Stimulated activated CD8-positive, alpha-beta memory T cell treated with anti-CD3 and anti-CD28 coated beads, Interleukin-2, amount 100 ng/mL, for 48 hours (primary cell): ENCODE data around the gene CERS6.

Experiments used
- DNase-seq, 2 donors: peaks; one replicate each; pipeline ENCODE4 v3.0.0-alpha.2; 2020; ENCODE audit warnings: low read depth in 2 of 2

CERS6 gene

GRCh38 chr2:168443818-168444217, 12.3 kb upstream of the CERS6 start:
- DNase-seq = no peak

- DNase-seq = no peak
These were observed 10.1 kb upstream of the CERS6 start for GRCh38 chr2:168445960-168446359.

GRCh38 chr2:168448980-168449379, 7.1 kb upstream of the CERS6 start:
- DNase-seq = no peak

GRCh38 chr2:168449419-168449818, 6.7 kb upstream of the CERS6 start:
- DNase-seq = no peak

GRCh38 chr2:168450171-168450570, 5.9 kb upstream of the CERS6 start:
- no peak for DNase-seq

- no peak for DNase-seq
These were observed 5.3 kb upstream of the CERS6 start for GRCh38 chr2:168450732-168451131.

GRCh38 chr2:168452781-168453180, 3.3 kb upstream of the CERS6 start:
- no peak for DNase-seq

- DNase-seq = no peak
These were observed 2.7 kb upstream of the CERS6 start for GRCh38 chr2:168453404-168453803.

GRCh38 chr2:168454737-168455644, 1.1 kb upstream of the CERS6 start:
- DNase-seq = no peak

GRCh38 chr2:168456521-168457189, 583 bp downstream of the CERS6 start:
- peak; percentile 32 to 36 for DNase-seq

- DNase-seq = no peak
These were observed 1.3 kb downstream of the CERS6 start for GRCh38 chr2:168457190-168457895.

GRCh38 chr2:168458139-168458538, 2.1 kb downstream of the CERS6 start:
- no peak for DNase-seq

- no peak for DNase-seq
These were observed 3.2 kb downstream of the CERS6 start for GRCh38 chr2:168459256-168459655.

GRCh38 chr2:168460571-168460970, 4.5 kb downstream of the CERS6 start:
- DNase-seq = no peak

- no peak for DNase-seq
These were observed 5.3 kb downstream of the CERS6 start for GRCh38 chr2:168461178-168461941.

- DNase-seq = no peak
These were observed 5.9 kb downstream of the CERS6 start for GRCh38 chr2:168461942-168462331.

GRCh38 chr2:168462543-168463045, 6.5 kb downstream of the CERS6 start:
- DNase-seq = no peak

- no peak for DNase-seq
These were observed 9.5 kb downstream of the CERS6 start for GRCh38 chr2:168465594-168465993.

- no peak for DNase-seq
These were observed 10.2 kb downstream of the CERS6 start for GRCh38 chr2:168466190-168466737.

- DNase-seq = no peak
These were observed 10.9 kb downstream of the CERS6 start for GRCh38 chr2:168466834-168467565.

GRCh38 chr2:168467729-168468128, 11.7 kb downstream of the CERS6 start:
- DNase-seq = no peak
